Measurements from ENCODE around the gene KCNF1. TPM values are rescaled to one million over a fixed set of nuclear protein-coding genes. Genes with fewer than 3 reads are reported as not detected.

The KCNF1 gene
- total RNA-seq, 1 donor = not detected

GRCh38 chr2:10961490-10961875, 49.7 kb downstream of the KCNF1 start:
- H3K4me3 ChIP-seq (ENCODE audit: low read depth, low read length) = no peak overlapping the region
- TF ChIP-seq, protein P1, sequence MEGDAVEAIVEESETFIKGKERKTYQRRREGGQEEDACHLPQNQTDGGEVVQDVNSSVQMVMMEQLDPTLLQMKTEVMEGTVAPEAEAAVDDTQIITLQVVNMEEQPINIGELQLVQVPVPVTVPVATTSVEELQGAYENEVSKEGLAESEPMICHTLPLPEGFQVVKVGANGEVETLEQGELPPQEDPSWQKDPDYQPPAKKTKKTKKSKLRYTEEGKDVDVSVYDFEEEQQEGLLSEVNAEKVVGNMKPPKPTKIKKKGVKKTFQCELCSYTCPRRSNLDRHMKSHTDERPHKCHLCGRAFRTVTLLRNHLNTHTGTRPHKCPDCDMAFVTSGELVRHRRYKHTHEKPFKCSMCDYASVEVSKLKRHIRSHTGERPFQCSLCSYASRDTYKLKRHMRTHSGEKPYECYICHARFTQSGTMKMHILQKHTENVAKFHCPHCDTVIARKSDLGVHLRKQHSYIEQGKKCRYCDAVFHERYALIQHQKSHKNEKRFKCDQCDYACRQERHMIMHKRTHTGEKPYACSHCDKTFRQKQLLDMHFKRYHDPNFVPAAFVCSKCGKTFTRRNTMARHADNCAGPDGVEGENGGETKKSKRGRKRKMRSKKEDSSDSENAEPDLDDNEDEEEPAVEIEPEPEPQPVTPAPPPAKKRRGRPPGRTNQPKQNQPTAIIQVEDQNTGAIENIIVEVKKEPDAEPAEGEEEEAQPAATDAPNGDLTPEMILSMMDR (IDR thresholded peaks at IDR 0.05; ENCODE audit: insufficient read depth, low read depth, low read length) = no peak
- DNase-seq (ENCODE audit: low read depth) = no peak

- H3K4me3 ChIP-seq (ENCODE audit: low read depth, low read length) = no peak overlapping the region
- no peak for DNase-seq (ENCODE audit: low read depth)
- TF ChIP-seq, protein P1 (IDR thresholded peaks at IDR 0.05; ENCODE audit: insufficient read depth, low read depth, low read length) = no peak
Measured at GRCh38 chr2:10962004-10962403, 50.3 kb downstream of the KCNF1 start.

- TF ChIP-seq, protein P1 (IDR thresholded peaks at IDR 0.05; ENCODE audit: insufficient read depth, low read depth, low read length) = no peak
- DNase-seq (ENCODE audit: low read depth) = peak; percentile 43
Measured at GRCh38 chr2:10963155-10963554, 51.4 kb downstream of the KCNF1 start.

More at GRCh38 chr2:10963155-10963554, 51.4 kb downstream of the KCNF1 start:
- H3K4me3 ChIP-seq (ENCODE audit: low read depth, low read length) = no peak overlapping the region

Small RNAs within 50 kb of the gene (small RNA-seq; reads per million reads assigned to genes)
- gene AC079587.1 = not detected

Other genes starting within 250 kb of the KCNF1 start
- 45.1 and 51.8 TPM in 2 replicates for gene NOL10, start 222.0 kb upstream of the KCNF1 start, total RNA-seq
- under 0.01 TPM in 2 replicates for gene ATP6V1C2, start 190.3 kb upstream of the KCNF1 start, total RNA-seq
- gene PDIA6, start 99.1 kb upstream of the KCNF1 start, total RNA-seq = 276 and 412 TPM in 2 replicates
- gene SLC66A3, start 243.5 kb downstream of the KCNF1 start, total RNA-seq = 29.8 and 50.3 TPM in 2 replicates

Data from fibroblast of villous mesenchyme (primary cell).